GM23248 (cell line): ENCODE data around the gene VAPA. TPM values are rescaled to one million over a fixed set of nuclear protein-coding genes. Genes with fewer than 3 reads are reported as not detected.

ENCODE experiments used
- DNase-seq: peaks from one replicate; pipeline ENCODE4 v3.0.0-alpha.2; 2015
- H2AFZ ChIP-seq: fragments of 200-600 bp; sonication (generic); 2 replicates; pipeline ENCODE4 v1.6.1; 2016; ENCODE audit warnings: antibody characterized with exemption
- H3F3A ChIP-seq: fragments of 200-600 bp; sonication (generic); 2 replicates; pipeline ENCODE4 v1.6.1; 2016; ENCODE audit warnings: mild to moderate bottlenecking, antibody characterized with exemption, mixed run types; ENCODE audit not compliant: insufficient read depth
- H3K27ac ChIP-seq: fragments of 200-600 bp; sonication (generic); 2 replicates; pipeline ENCODE4 v1.5.1; 2016; ENCODE audit warnings: mild to moderate bottlenecking
- H3K27me3 ChIP-seq: fragments of 200-600 bp; sonication (generic); replicated peaks from 2 replicates; pipeline ENCODE4 v1.6.1; 2016; ENCODE audit warnings: mild to moderate bottlenecking; ENCODE audit not compliant: insufficient read depth
- H3K36me3 ChIP-seq: fragments of 200-600 bp; sonication (generic); 2 replicates; pipeline ENCODE4 v1.6.1; 2016; ENCODE audit warnings: low read depth, mild to moderate bottlenecking
- H3K4me1 ChIP-seq: fragments of 200-600 bp; sonication (generic); 2 replicates; pipeline ENCODE4 v1.6.1; 2016; ENCODE audit warnings: mild to moderate bottlenecking; ENCODE audit not compliant: insufficient read depth
- H3K4me2 ChIP-seq: fragments of 200-600 bp; sonication (generic); one replicate; pipeline ENCODE4 v1.6.1; 2016; ENCODE audit warnings: mild to moderate bottlenecking; ENCODE audit not compliant: unreplicated experiment
- H3K4me3 ChIP-seq: fragments of 200-600 bp; sonication (generic); 2 replicates; pipeline ENCODE4 v1.5.1; 2016; ENCODE audit warnings: mild to moderate bottlenecking
- H3K79me2 ChIP-seq: fragments of 200-600 bp; sonication (generic); 2 replicates; pipeline ENCODE4 v1.6.1; 2016; ENCODE audit warnings: mild to moderate bottlenecking; ENCODE audit not compliant: insufficient read depth
- H3K9ac ChIP-seq: fragments of 200-600 bp; sonication (generic); 2 replicates; pipeline ENCODE4 v1.6.1; 2016; ENCODE audit warnings: mild to moderate bottlenecking
- H3K9me2 ChIP-seq: fragments of 200-600 bp; sonication (generic); 2 replicates; pipeline ENCODE4 v1.6.1; 2016; ENCODE audit warnings: mixed run types, mild to moderate bottlenecking, moderate library complexity; ENCODE audit not compliant: insufficient read depth
- H3K9me3 ChIP-seq: fragments of 200-600 bp; sonication (generic); one replicate; pipeline ENCODE4 v1.6.1; 2017; ENCODE audit warnings: low read depth
- H4K20me1 ChIP-seq: fragments of 200-600 bp; sonication (generic); 2 replicates; pipeline ENCODE4 v1.6.0; 2016; ENCODE audit not compliant: insufficient read depth
- EZH2 ChIP-seq: fragments of 200-600 bp; sonication (generic); IDR thresholded peaks from 2 replicates; pipeline ENCODE4 v1.6.1; 2018; ENCODE audit warnings: antibody characterized with exemption, mild to moderate bottlenecking; ENCODE audit not compliant: insufficient read depth, poor library complexity, severe bottlenecking
- EZH2phosphoT487 ChIP-seq: fragments of 200-600 bp; sonication (generic); IDR thresholded peaks from 2 replicates; pipeline ENCODE4 v1.6.1; 2018; ENCODE audit warnings: antibody characterized with exemption, moderate library complexity, mild to moderate bottlenecking, low read depth; ENCODE audit not compliant: insufficient read depth
- WGBS, 2 experiments: methylation state at CpG; one replicate each; pipeline ENCODE4 v1.1.6; 2015 to 2017; ENCODE audit warnings: low lambda C conversion rate in 2 of 2, low coverage in 1 of 2; ENCODE audit errors: missing lambda C conversion rate in 2 of 2; 5-methylcytosine and 5-hydroxymethylcytosine counted together
- in situ Hi-C: fragments of 300-500 bp; cut with MboI; formaldehyde crosslinking; loops from 2 replicates; pipeline ENCODE4 v1.15.0; 2020
- polyA plus RNA-seq: library from polyadenylated mRNA; unstranded; fragments of >200 nt; fragmentation: Nextera tagmentation; extraction: Ambion mirVana; gene quantifications from 2 replicates; pipeline ENCODE4 v1.2.1, GENCODE V29; 2016
- total RNA-seq: library from RNA; depleted of rRNA; stranded (reverse); fragments of >200 nt; shearing (Covaris generic); gene quantifications from 2 replicates; pipeline ENCODE4 v1.2.3, GENCODE V29; 2014

The VAPA gene
- total and polyA plus RNA-seq, 2 experiments from 2014 or later: 277 to 290 TPM

DNA sequence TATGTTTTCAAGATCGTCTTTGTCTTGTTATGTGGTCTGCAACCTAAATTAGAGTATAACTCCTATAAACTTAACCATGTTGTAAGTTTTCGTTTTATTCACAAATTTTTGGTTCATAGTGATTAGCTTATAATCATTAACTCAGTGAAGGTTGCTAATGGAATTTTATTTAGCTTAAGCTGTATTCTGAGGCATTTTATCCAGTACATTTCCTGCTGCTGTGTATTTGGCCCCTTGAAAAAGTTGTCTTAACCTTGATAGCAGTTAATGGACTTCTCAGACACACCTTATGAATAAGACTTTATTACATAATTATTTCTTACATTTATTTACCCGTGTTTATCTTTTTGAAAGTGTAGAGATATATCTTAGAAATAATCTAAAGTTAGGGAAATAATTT, 20.5 kb downstream of the VAPA start:
- H3K4me3 ChIP-seq: no peak overlapping the region
- H3K9me2 ChIP-seq: no peaks in the 10 kb centered on the region
- H2AFZ ChIP-seq: no peak overlapping the region
- H3K27me3 ChIP-seq: no peaks in the 10 kb centered on the region
- no peaks in the 10 kb centered on the region for H3K9me3 ChIP-seq
- 95 to 99% methylated on average over 3 of the region's 3 CpGs for WGBS, 2 experiments
- peaks cover 100% of the 10 kb centered on the region for H3K79me2 ChIP-seq
- H3K4me1 ChIP-seq: no peaks in the 10 kb centered on the region
- H3K36me3 ChIP-seq: peaks cover 32% of the 10 kb centered on the region
- H3K9ac ChIP-seq: no peak overlapping the region
- H3K27ac ChIP-seq: no peak overlapping the region
- H4K20me1 ChIP-seq: peaks cover 21% of the 10 kb centered on the region; the same call in 1 of the 2 replicates
- 0 out of 2 replicates have a peak, but pooled peaks cover 5% of the 10 kb centered on the region for H3F3A ChIP-seq
- TF ChIP-seq EZH2phosphoT487 (no peak), EZH2 (no peak)
- no peak overlapping the region for H3K4me2 ChIP-seq
- in situ Hi-C loops: loop anchor here (25.0 kb wide), 1 partner anchor 247 kb away; no protein-coding TSS in a partner anchor
- DNase-seq: no peak

GRCh38 chr18:9941103-9941502, 27.3 kb downstream of the VAPA start:
- no peaks in the 10 kb centered on the region for H3K27me3 ChIP-seq
- in situ Hi-C loops: loop anchor here (25.0 kb wide), 1 partner anchor 254 kb away; no protein-coding TSS in a partner anchor
- no peak overlapping the region for H3K4me3 ChIP-seq
- no peaks in the 10 kb centered on the region for H4K20me1 ChIP-seq
- H3K36me3 ChIP-seq: peaks cover 72% of the 10 kb centered on the region
- H3K9me3 ChIP-seq: no peaks in the 10 kb centered on the region
- no peaks in the 10 kb centered on the region for H3K4me1 ChIP-seq
- TF ChIP-seq EZH2 (no peak), EZH2phosphoT487 (no peak)
- no peaks in the 10 kb centered on the region for H3F3A ChIP-seq
- no peak overlapping the region for H3K4me2 ChIP-seq
- H2AFZ ChIP-seq: no peak overlapping the region
- H3K9ac ChIP-seq: no peak overlapping the region
- peaks cover 99% of the 10 kb centered on the region for H3K79me2 ChIP-seq
- H3K27ac ChIP-seq: no peak overlapping the region
- DNase-seq: no peak
- no peaks in the 10 kb centered on the region for H3K9me2 ChIP-seq

- peaks cover 99% of the 10 kb centered on the region for H3K79me2 ChIP-seq
- H3K4me2 ChIP-seq: no peak overlapping the region
- H3K9ac ChIP-seq: no peak overlapping the region
- TF ChIP-seq EZH2 (no peak), EZH2phosphoT487 (no peak)
- no peak overlapping the region for H2AFZ ChIP-seq
- no peak for DNase-seq
- H3K27ac ChIP-seq: no peak overlapping the region
- H3K36me3 ChIP-seq: peaks cover 67% of the 10 kb centered on the region
- in situ Hi-C loops: loop anchor here (25.0 kb wide), 1 partner anchor 254 kb away; no protein-coding TSS in a partner anchor
- no peaks in the 10 kb centered on the region for H3K27me3 ChIP-seq
- H3K9me3 ChIP-seq: no peaks in the 10 kb centered on the region
- no peak overlapping the region for H3K4me3 ChIP-seq
- no peaks in the 10 kb centered on the region for H4K20me1 ChIP-seq
- H3K4me1 ChIP-seq: peaks cover 4% of the 10 kb centered on the region; the same call in 1 of the 2 replicates
- H3F3A ChIP-seq: 0 out of 2 replicates have a peak, but pooled peaks cover 4% of the 10 kb centered on the region
- no peaks in the 10 kb centered on the region for H3K9me2 ChIP-seq
- WGBS, 2 experiments: 96 to 100% methylated on average over 1 of the region's 1 CpG
Measured at GRCh38 chr18:9941660-9942059, 27.8 kb downstream of the VAPA start.

DNA sequence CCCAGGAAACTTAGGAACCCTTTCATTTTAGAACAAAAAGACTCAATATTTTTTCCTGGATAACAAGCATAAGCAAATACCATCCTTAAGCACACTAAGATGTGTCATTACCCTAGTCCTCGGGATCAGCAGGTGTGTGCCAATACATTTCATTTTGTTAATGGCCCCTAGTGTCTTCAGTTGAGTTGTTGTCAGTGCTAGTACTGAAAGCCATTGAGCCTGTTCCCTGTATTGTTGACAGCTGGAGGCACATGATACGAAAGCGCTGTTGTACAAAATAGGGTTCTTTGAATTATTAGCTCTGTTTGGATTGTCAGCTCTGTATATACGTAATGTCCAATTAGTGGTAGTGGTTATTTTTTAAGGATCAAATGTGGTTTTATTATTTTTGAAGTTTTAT, 29.5 kb downstream of the VAPA start:
- TF ChIP-seq EZH2 (no peak), EZH2phosphoT487 (no peak)
- no peak for DNase-seq
- 95 to 96% methylated on average over 4 of the region's 4 CpGs for WGBS, 2 experiments

More for the DNA sequence above, 29.5 kb downstream of the VAPA start:
- Histone ChIP-seq H3K4me3 (no peak overlapping the region), H3K36me3 (peaks cover 63% of the 10 kb centered on the region; the same call in 1 of the 2 replicates), H2AFZ (no peak overlapping the region), H3K4me2 (no peak overlapping the region), H3K27me3 (no peaks in the 10 kb centered on the region), H3K79me2 (peaks cover 99% of the 10 kb centered on the region), H3K9me3 (no peaks in the 10 kb centered on the region), H3K9ac (no peak overlapping the region), H4K20me1 (no peaks in the 10 kb centered on the region), H3K4me1 (peaks cover 12% of the 10 kb centered on the region; the same call in 1 of the 2 replicates), H3K9me2 (no peaks in the 10 kb centered on the region), H3F3A (0 out of 2 replicates have a peak, but pooled peaks cover 10% of the 10 kb centered on the region), H3K27ac (no peak overlapping the region)
- in situ Hi-C loops: loop anchor here (25.0 kb wide), 1 partner anchor 256 kb away; no protein-coding TSS in a partner anchor
